Left lung (tissue), 10 donors: ENCODE measurements around the gene XAB2. TPM values are rescaled to one million over a fixed set of nuclear protein-coding genes. Genes with fewer than 3 reads are reported as not detected.
"Not testable (repeated sequence)": the region's sequence is repeated elsewhere in the genome, so short reads cannot be mapped to it uniquely, and the experiment has no call there.

ENCODE experiments used
- ATAC-seq: fragments of 200-7000 bp; cut with Tn5 transposase; one replicate; pipeline ENCODE4 v1.9.1; 2020; ENCODE audit warnings: moderate library complexity
- DNase-seq, 4 donors: peaks; one replicate each; pipeline ENCODE4 v3.0.0-alpha.2; 2013 to 2020
- H3K27ac ChIP-seq, 2 donors: fragments of 200-600 bp; sonication (generic) in 1 of 2; one replicate each; pipeline versions ENCODE4 v1.5.0 to v1.8.0; 2020 to 2021
- H3K27me3 ChIP-seq, 2 donors: fragments of 200-600 bp; sonication (generic) in 1 of 2; one replicate each; pipeline versions ENCODE4 v1.5.0 to v1.8.0; 2020 to 2021
- H3K36me3 ChIP-seq, 2 donors: fragments of 200-600 bp; sonication (generic) in 1 of 2; one replicate each; pipeline versions ENCODE4 v1.5.0 to v1.8.0; 2020 to 2021
- H3K4me1 ChIP-seq, 2 donors: fragments of 200-600 bp; one replicate each; pipeline ENCODE4 v1.8.0; 2021
- H3K4me3 ChIP-seq, 2 donors: fragments of 200-600 bp; sonication (generic) in 1 of 2; one replicate each; pipeline versions ENCODE4 v1.5.0 to v1.8.0; 2020 to 2021; ENCODE audit warnings: mild to moderate bottlenecking in 1 of 2
- H3K9me3 ChIP-seq, 2 donors: fragments of 200-600 bp; sonication (generic) in 1 of 2; one replicate each; pipeline versions ENCODE4 v1.5.0 to v1.8.0; 2020 to 2021
- CTCF ChIP-seq, 2 donors: fragments of 200-600 bp; sonication (generic) in 1 of 2; IDR thresholded peaks; one replicate each; pipeline versions ENCODE4 v1.5.0 to v1.8.0; 2021; ENCODE audit warnings: antibody characterized with exemption in 2 of 2
- intact Hi-C, 2 donors: fragments of 100-400 bp; cut with DNase I; formaldehyde crosslinking; loops; one replicate each; pipeline versions ENCODE4 v1.11.2 to v1.14.2; 2022
- microRNA-seq, 2 donors: library from miRNA; unstranded; fragments of <30 nt; microRNA quantifications; one replicate each; pipeline ENCODE4, GENCODE V29; 2019
- polyA plus RNA-seq, 6 donors: library from polyadenylated mRNA; unstranded; fragments of 120-200 nt; gene quantifications; one replicate each; pipeline ENCODE4 v1.2.1, GENCODE V29; 2013; ENCODE audit not compliant: insufficient read length in 6 of 6
- total RNA-seq, 2 donors: library from RNA; stranded (reverse); fragmentation: NEBNext Ultra II Directional; extraction: Animal tissue kit (Norgen Biotek cat#: 25700); gene quantifications; one replicate each; pipeline ENCODE4 v1.2.1, GENCODE V29; 2021
- donor health status: DM: no; HTN: yes; CAD: no.
- donor health status: DM: no; HTN: no; CAD: no.

XAB2 gene
- total and polyA plus RNA-seq, 8 donors, result 30.5 to 38.8 (median 32.5) TPM

- ATAC-seq (no peak), DNase-seq (no peak)
- Histone ChIP-seq H3K9me3 (no peaks in the 10 kb centered on the region), H3K36me3 (no peaks in the 10 kb centered on the region), H3K4me1 (no peaks in the 10 kb centered on the region), H3K27ac (no peak overlapping the region), H3K27me3 (peaks cover 0 to 5% of the 10 kb centered on the region in 2 donors), H3K4me3 (no peak overlapping the region)
- intact Hi-C loops, result no loop called here
- no peak for TF ChIP-seq CTCF (IDR thresholded peaks at IDR 0.05)
Measured at GRCh38 chr19:7578127-7578526, 51.2 kb downstream of the XAB2 start.

- not testable (repeated sequence) for H3K36me3 ChIP-seq
Measured at GRCh38 chr19:7577422-7577821, 51.9 kb downstream of the XAB2 start.

GRCh38 chr19:7575434-7576040, 53.8 kb downstream of the XAB2 start:
- Histone ChIP-seq H3K9me3 (no peaks in the 10 kb centered on the region), H3K27ac (no peak overlapping the region), H3K4me1 (no peaks in the 10 kb centered on the region), H3K36me3 (no peaks in the 10 kb centered on the region), H3K4me3 (no peak overlapping the region), H3K27me3 (peaks cover 0 to 5% of the 10 kb centered on the region in 2 donors)
- no peak for TF ChIP-seq CTCF (IDR thresholded peaks at IDR 0.05)
- no peak for DNase-seq
- ATAC-seq, result no peak
- intact Hi-C loops, result no loop called here

More at GRCh38 chr19:7577422-7577821, 51.9 kb downstream of the XAB2 start:
- H3K27me3 ChIP-seq, H3K9me3 ChIP-seq, DNase-seq, H3K27ac ChIP-seq, H3K4me1 ChIP-seq, intact Hi-C loops, H3K4me3 ChIP-seq, ATAC-seq: not testable (repeated sequence)

- Histone ChIP-seq H3K36me3 (no peaks in the 10 kb centered on the region), H3K27me3 (no peaks in the 10 kb centered on the region), H3K27ac (no peak overlapping the region), H3K4me1 (no peaks in the 10 kb centered on the region), H3K4me3 (no peak overlapping the region), H3K9me3 (no peaks in the 10 kb centered on the region)
- DNase-seq (no peak), ATAC-seq (no peak)
- no peak for TF ChIP-seq CTCF (IDR thresholded peaks at IDR 0.05)
- intact Hi-C loops, result no loop called here
Measured at GRCh38 chr19:7570761-7571160, 58.6 kb downstream of the XAB2 start.

Small RNAs within 50 kb of the gene (microRNA-seq; reads per million reads assigned to microRNA genes)
- gene MIR6792, result 0 to 0.41 reads per million in 2 donors

Other genes starting within 250 kb of the XAB2 start
- gene PEX11G, start 140.5 kb downstream of the XAB2 start, total RNA-seq, result 1 to 10 TPM; 3.6 to 4.6 TPM
- 1 to 10 TPM; 2.9 to 5.4 (median 4.0) TPM for gene PEX11G, start 140.5 kb downstream of the XAB2 start, polyA plus RNA-seq
- gene ZNF358, start 113.4 kb downstream of the XAB2 start, total RNA-seq, result 10 to 100 TPM; 46.1 to 47.6 TPM
- 10 to 100 TPM; 36.9 to 56.1 (median 44.4) TPM for gene ZNF358, start 113.4 kb downstream of the XAB2 start, polyA plus RNA-seq
- gene MCOLN1, start 106.9 kb downstream of the XAB2 start, total RNA-seq, result 10 to 100 TPM; 47.7 to 76.6 TPM
- gene MCOLN1, start 106.9 kb downstream of the XAB2 start, polyA plus RNA-seq, result 10 to 100 TPM; 13.0 to 17.2 (median 14.3) TPM
- 100 to 1,000 TPM; 134 to 255 TPM for gene PNPLA6, start 93.8 kb downstream of the XAB2 start, total RNA-seq
- gene PNPLA6, start 93.8 kb downstream of the XAB2 start, polyA plus RNA-seq, result 10 to 100 TPM; 28.7 to 48.8 (median 36.3) TPM
- 10 to 100 TPM; 20.5 to 22.3 TPM for gene CAMSAP3, start 33.7 kb downstream of the XAB2 start, total RNA-seq
- 10 to 100 TPM; 10.5 to 17.1 (median 14.1) TPM for gene CAMSAP3, start 33.7 kb downstream of the XAB2 start, polyA plus RNA-seq
- gene PET100, start 248 bp upstream of the XAB2 start, total RNA-seq, result 10 to 100 TPM; 92.6 to 98.6 TPM
- gene PET100, start 248 bp upstream of the XAB2 start, polyA plus RNA-seq, result 100 to 1,000 TPM in 3 of 6 donors, 10 to 100 TPM in 3; 82.8 to 111 (median 99.0) TPM
- gene PCP2, start 4.2 kb upstream of the XAB2 start, total RNA-seq, result 1 to 10 TPM; 1.6 to 1.8 TPM
- 1 to 10 TPM in 5 of 6 donors, under 1 TPM in 1; 0.57 to 1.6 (median 1.4) TPM for gene PCP2, start 4.2 kb upstream of the XAB2 start, polyA plus RNA-seq
- 100 to 1,000 TPM; 153 to 277 TPM for gene STXBP2, start 7.6 kb upstream of the XAB2 start, total RNA-seq
- 10 to 100 TPM; 32.5 to 46.1 (median 38.9) TPM for gene STXBP2, start 7.6 kb upstream of the XAB2 start, polyA plus RNA-seq
- 10 to 100 TPM in 1 of 2 donors, 1 to 10 TPM in 1; 3.6 to 22.4 TPM for gene RETN, start 39.5 kb upstream of the XAB2 start, total RNA-seq
- 1 to 10 TPM; 1.2 to 3.9 (median 1.9) TPM for gene RETN, start 39.5 kb upstream of the XAB2 start, polyA plus RNA-seq
- gene MCEMP1, start 47.5 kb upstream of the XAB2 start, total RNA-seq, result 100 to 1,000 TPM in 1 of 2 donors, 10 to 100 TPM in 1; 26.4 to 112 TPM
- gene MCEMP1, start 47.5 kb upstream of the XAB2 start, polyA plus RNA-seq, result under 1 TPM; 0.32 to 0.90 (median 0.52) TPM
- gene TRAPPC5, start 51.3 kb upstream of the XAB2 start, total RNA-seq, result 100 to 1,000 TPM; 105 to 106 TPM
- gene TRAPPC5, start 51.3 kb upstream of the XAB2 start, polyA plus RNA-seq, result 10 to 100 TPM; 25.7 to 51.5 (median 40.3) TPM
- under 1 TPM; 0.58 to 0.73 TPM for gene FCER2, start 72.6 kb upstream of the XAB2 start, total RNA-seq
- under 1 TPM; 0.27 to 0.61 (median 0.47) TPM for gene FCER2, start 72.6 kb upstream of the XAB2 start, polyA plus RNA-seq
- 1 to 10 TPM; 2.1 to 2.2 TPM for gene CLEC4G, start 102.6 kb upstream of the XAB2 start, total RNA-seq
- gene CLEC4G, start 102.6 kb upstream of the XAB2 start, polyA plus RNA-seq, result under 1 TPM in 4 of 6 donors, not detected in 2; 0.20 to 0.38 (median 0.25) TPM
- gene CD209, start 118.0 kb upstream of the XAB2 start, total RNA-seq, result 10 to 100 TPM in 1 of 2 donors, 1 to 10 TPM in 1; 9.2 to 10.6 TPM
- 1 to 10 TPM; 2.9 to 4.3 (median 3.1) TPM for gene CD209, start 118.0 kb upstream of the XAB2 start, polyA plus RNA-seq
- gene CLEC4M, start 133.7 kb upstream of the XAB2 start, total RNA-seq, result 1 to 10 TPM in 1 of 2 donors, not detected in 1; 2.7 TPM
- 1 to 10 TPM in 4 of 6 donors, under 1 TPM in 2; 0.78 to 2.2 (median 1.3) TPM for gene CLEC4M, start 133.7 kb upstream of the XAB2 start, polyA plus RNA-seq
- gene EVI5L, start 200.7 kb upstream of the XAB2 start, total RNA-seq, result 10 to 100 TPM; 14.2 to 16.9 TPM
- 10 to 100 TPM; 11.3 to 18.1 (median 14.7) TPM for gene EVI5L, start 200.7 kb upstream of the XAB2 start, polyA plus RNA-seq
- gene PRR36, start 244.8 kb upstream of the XAB2 start, total RNA-seq, result 1 to 10 TPM; 1.2 to 4.2 TPM
- 10 to 100 TPM in 3 of 6 donors, 1 to 10 TPM in 3; 8.4 to 13.4 (median 10.1) TPM for gene PRR36, start 244.8 kb upstream of the XAB2 start, polyA plus RNA-seq